ENCODE data around the gene FBXO28. TPM values are rescaled to one million over a fixed set of nuclear protein-coding genes. Genes with fewer than 3 reads are reported as not detected.

Gene FBXO28
- total and polyA plus RNA-seq, 2 donors (not counting 3 experiments of a cell fraction or from before 2014, with no cell fraction given), result 8.9 to 32.6 TPM

- no peaks in the 10 kb centered on the region for H3K9me1 ChIP-seq (replicated peaks; ENCODE audit: control insufficient read depth, extremely low read depth, insufficient read depth, low read length)
- no peaks in the 10 kb centered on the region for H3K79me2 ChIP-seq (ENCODE audit: control insufficient read depth, insufficient read depth, low read length)
- H3K4me3 ChIP-seq (replicated peaks in 1 of 3; ENCODE audit: insufficient read depth in 1 of 3, low read depth in 1 of 3, low read length in 3 of 3), result no peak overlapping the region
- no peaks in the 10 kb centered on the region for H3K27me3 ChIP-seq (ENCODE audit: control insufficient read depth in 2 of 2, insufficient read depth in 2 of 2, low read length in 2 of 2)
- no peaks in the 10 kb centered on the region for H3K36me3 ChIP-seq (ENCODE audit: control insufficient read depth in 2 of 2, extremely low read depth in 1 of 2, insufficient read depth in 2 of 2, low read length in 2 of 2)
- H2AFZ ChIP-seq (ENCODE audit: low read depth, low read length), result no peak overlapping the region
- no peak overlapping the region for H3K4me2 ChIP-seq (ENCODE audit: insufficient read depth, low read length)
- intact Hi-C loops (cut with micrococcal nuclease) (no loop called here), dilution Hi-C loops (cut with MboI; ENCODE audit: extremely low pct_ligation_motif_present, low sequenced_read_pairs) (no loop called here)
- TF ChIP-seq FOS (IDR thresholded peaks at IDR 0.05; ENCODE audit: borderline replicate concordance, insufficient read depth, low read length) (no peak), POLR2AphosphoS5 (IDR thresholded peaks at IDR 0.05; ENCODE audit: insufficient read depth, low read depth, low read length) (no peak), MAX (IDR thresholded peaks at IDR 0.05; ENCODE audit: insufficient read depth, insufficient read length) (no peak), JUN (IDR thresholded peaks at IDR 0.05; ENCODE audit: borderline replicate concordance, insufficient read depth, insufficient read length, low read depth) (no peak), MYC (IDR thresholded peaks at IDR 0.05; ENCODE audit: low read depth, low read length) (no peak), EZH2 (IDR thresholded peaks at IDR 0.05; ENCODE audit: borderline replicate concordance, low read depth, low read length, severe bottlenecking) (no peak), POLR2A (IDR thresholded peaks at IDR 0.05; ENCODE audit: low read depth, low read length) (no peak), CTCF (IDR thresholded peaks at IDR 0.05; ENCODE audit: extremely low read depth in 1 of 2, insufficient read depth in 1 of 2, low read depth in 1 of 2, low read length in 2 of 2) (no peak), GATA2 (IDR thresholded peaks at IDR 0.05; ENCODE audit: insufficient read depth, insufficient read length, low read depth, low read length) (no peak)
- H4K20me1 ChIP-seq (replicated peaks; ENCODE audit: control insufficient read depth, extremely low read depth, insufficient read depth, low read length), result no peaks in the 10 kb centered on the region
- peaks cover 8% of the 10 kb centered on the region for H3K4me1 ChIP-seq (ENCODE audit: control insufficient read depth, extremely low read depth, insufficient read depth, low read length)
- ChIA-PET CTCF (interaction anchor here (1.4 to 2.5 kb wide), 2 partner anchors 25 to 29 kb away, joined by 3 to 8 read pairs; no protein-coding TSS in a partner anchor), POLR2A (no interaction called here)
- H3K9ac ChIP-seq (replicated peaks; ENCODE audit: extremely low read depth, insufficient read depth, low read length), result no peak overlapping the region
- FAIRE-seq (no peak), DNase-seq (ENCODE audit: low read depth, low spot score) (no peak)
- H3K9me3 ChIP-seq (replicated peaks; ENCODE audit: control insufficient read depth, insufficient read depth, low read length), result no peaks in the 10 kb centered on the region
- BruUV-seq (replicated peaks), result no TSS peak
- no peak overlapping the region for H3K27ac ChIP-seq (ENCODE audit: insufficient read depth, low read depth, low read length)
Measured at GRCh38 chr1:224081604-224082003, 32.3 kb upstream of the FBXO28 start.

Data from endothelial cell of umbilical vein (primary cell).